Activated CD8-positive, alpha-beta memory T cell treated with anti-CD3 and anti-CD28 coated beads for 1 hour (primary cell): ENCODE data around the gene LAX1.

ENCODE experiments used
- DNase-seq, 2 donors: peaks; one replicate each; pipeline ENCODE4 v3.0.0-alpha.2; 2020; ENCODE audit warnings: low read depth in 1 of 2; ENCODE audit errors: extremely low read depth in 1 of 2

LAX1 gene

GRCh38 chr1:203799971-203800370 lies 35.0 kb downstream of the LAX1 start:
- no peak for DNase-seq

DNA sequence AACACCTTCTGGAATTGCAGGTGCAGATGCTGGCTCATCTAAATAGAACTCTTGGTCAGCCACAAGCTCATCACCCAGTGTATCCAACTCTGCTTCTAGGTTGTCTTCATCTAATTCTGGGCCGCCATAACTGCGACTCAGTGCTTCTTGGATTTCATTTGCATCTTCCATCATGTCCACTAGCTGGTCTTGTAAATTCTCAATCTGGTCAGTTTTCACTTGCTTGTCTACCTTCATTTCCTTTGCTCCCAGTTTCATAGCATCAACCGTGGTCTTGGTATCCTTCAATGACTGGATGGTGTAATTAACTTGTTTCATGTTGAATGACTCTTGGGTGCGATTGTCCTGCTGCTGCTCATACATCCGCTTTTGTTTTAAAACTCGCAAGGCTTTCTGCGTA lies 40.7 kb downstream of the LAX1 start:
- no peak for DNase-seq

DNA sequence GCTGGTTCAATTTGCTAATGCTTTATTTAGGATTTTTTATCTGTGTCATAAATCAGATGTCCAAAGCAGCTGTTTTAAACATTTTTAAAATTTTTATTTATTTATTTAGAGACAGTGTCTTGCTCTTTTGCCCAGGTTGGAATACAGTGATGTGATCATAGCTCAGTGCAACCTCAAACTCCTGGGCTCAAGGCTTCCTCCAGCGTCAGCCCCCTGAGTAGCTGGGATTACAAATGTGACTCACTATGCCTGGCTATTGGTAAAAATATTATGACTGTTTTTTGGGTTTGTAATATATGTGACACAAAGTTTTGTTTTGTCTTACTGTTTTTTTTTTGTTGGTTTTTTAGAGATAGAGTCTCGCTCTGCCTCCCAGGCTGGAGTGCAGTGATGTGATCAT lies 42.2 kb downstream of the LAX1 start:
- DNase-seq, result no peak

DNA sequence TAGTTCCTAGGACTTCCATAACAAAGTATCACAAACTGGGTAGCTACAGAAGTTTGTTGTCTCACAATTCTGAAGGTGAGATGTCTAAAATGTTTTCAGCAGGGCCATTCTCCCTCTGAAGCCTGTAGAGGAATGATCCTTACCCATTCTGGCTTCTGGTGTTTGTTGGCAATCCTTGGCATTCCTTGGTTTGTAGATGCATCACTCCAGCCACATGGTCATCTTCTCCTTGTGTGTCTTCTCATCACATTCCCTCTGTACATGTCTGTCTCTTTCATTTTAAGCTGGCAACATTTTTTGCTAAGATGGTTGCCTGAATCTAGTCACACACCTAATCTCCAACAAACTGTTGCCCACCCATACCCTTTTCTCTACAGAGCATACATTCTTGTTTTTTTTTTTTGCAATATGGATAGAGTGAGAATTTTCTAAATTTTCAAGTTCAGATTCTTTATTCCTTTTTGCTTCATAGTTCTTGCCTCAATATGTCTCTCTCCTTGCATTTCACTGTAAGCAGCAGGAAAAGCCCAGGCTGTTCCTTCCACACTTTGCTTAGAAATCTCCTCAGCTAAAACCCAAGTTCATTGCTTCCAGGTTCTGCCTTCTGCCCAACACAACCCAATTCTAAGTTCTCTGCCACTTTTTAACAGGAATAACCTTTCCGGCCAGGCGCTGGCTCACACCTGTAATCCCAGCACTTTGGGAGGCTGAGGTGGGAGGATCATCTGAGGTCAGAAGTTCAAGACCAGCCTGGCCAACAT lies 48.8 kb downstream of the LAX1 start:
- no peak for DNase-seq

- DNase-seq, result no peak
Observed at GRCh38 chr1:203818399-203818798, 53.4 kb downstream of the LAX1 start.

DNA sequence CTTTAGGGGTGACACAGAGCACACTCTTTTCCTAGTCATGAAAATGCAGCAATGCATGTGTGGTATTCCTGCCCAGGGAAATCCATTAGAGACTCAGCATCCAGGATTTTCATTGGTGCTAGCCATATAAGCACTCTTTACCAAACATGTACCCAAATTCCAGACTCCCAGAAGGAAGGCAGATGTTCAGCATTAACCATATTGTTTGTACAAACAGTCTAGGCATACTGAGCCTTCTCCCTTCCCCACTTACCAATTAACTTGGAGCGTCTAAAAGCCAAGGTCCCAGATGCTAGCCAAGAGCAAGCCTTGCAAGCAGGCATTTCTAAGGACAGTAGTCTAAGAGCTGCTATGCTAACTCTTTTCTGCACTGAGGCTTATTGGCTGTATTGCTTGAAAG lies 58.3 kb downstream of the LAX1 start:
- DNase-seq, result no peak
